ENCODE data around the gene CLMN.

CLMN gene

GRCh38 chr14:95345032-95345431 lies 25.3 kb upstream of the CLMN start:
- no peak for DNase-seq (ENCODE audit: low read depth in 2 of 2)

- no peak for DNase-seq (ENCODE audit: low read depth in 2 of 2)
These were observed 24.8 kb upstream of the CLMN start for GRCh38 chr14:95344536-95344935.

DNA sequence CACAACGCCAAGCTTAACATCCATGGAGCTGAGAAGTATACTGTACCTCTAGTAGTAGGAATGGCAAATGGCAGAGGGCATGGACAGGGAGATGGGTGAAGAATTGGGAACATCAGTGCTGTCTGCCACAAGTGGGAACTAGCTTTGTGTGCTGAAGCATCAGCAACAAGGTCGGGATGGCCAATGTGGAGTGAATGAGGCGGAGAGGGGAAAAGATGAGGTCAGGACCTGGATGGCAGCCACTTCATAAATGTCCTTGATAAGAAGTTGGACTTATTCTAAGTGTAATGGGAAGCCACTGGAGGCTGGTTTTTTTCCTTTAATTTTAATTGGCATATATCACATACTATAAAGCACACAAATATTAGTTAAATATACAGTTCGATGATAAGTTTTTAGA lies 21.9 kb upstream of the CLMN start:
- no peak for DNase-seq (ENCODE audit: low read depth in 2 of 2)

- no peak for DNase-seq (ENCODE audit: low read depth in 2 of 2)
These were observed 21.4 kb upstream of the CLMN start for GRCh38 chr14:95341115-95341514.

GRCh38 chr14:95340201-95340697 lies 20.5 kb upstream of the CLMN start:
- DNase-seq (ENCODE audit: low read depth in 2 of 2): no peak

GRCh38 chr14:95339301-95339865 lies 19.7 kb upstream of the CLMN start:
- no peak for DNase-seq (ENCODE audit: low read depth in 2 of 2)

DNA sequence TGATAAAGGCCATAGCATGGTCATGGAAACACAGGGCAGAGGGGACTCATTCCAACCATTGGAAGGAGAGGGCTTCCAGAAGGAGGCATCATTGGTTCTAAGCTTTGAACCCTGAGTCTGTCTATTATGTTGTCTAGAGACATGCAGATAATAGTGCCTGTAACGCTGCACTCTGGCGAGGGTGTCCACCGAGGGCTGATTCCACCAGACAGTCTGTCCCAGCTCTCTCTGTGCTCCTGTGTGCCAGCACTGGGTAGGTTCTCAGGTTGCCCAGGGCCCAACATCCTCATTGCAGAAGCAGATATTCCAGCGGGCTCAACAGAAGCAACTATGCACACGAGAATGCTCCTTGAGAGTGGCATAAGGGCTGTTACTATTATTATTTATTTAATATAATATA lies 18.7 kb upstream of the CLMN start:
- DNase-seq (ENCODE audit: low read depth in 2 of 2): no peak

GRCh38 chr14:95337041-95337595 lies 17.4 kb upstream of the CLMN start:
- DNase-seq (ENCODE audit: low read depth in 2 of 2): no peak

- no peak for DNase-seq (ENCODE audit: low read depth in 2 of 2)
These were observed 16.6 kb upstream of the CLMN start for GRCh38 chr14:95336192-95336760.

GRCh38 chr14:95335071-95335470 lies 15.4 kb upstream of the CLMN start:
- no peak for DNase-seq (ENCODE audit: low read depth in 2 of 2)

DNA sequence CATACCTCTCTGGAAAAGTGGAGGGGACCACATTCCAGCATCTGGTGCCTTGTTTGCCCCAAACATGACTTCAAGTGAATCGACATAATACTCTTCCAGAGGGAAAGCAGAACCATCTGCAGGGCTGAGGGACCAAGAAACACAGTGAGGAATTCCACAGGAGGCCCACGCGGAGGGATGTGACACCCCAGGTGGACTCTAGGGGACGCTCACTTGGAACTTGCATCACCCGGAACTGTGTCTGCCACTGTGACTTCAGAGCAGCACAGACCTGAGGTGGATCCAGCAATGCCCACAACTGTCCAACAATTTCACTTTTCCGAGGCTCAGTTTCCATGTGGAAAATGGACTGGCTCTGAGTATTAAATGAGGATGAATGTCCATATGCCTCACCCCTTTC lies 14.3 kb upstream of the CLMN start:
- no peak for DNase-seq (ENCODE audit: low read depth in 2 of 2)

- no peak for DNase-seq (ENCODE audit: low read depth in 2 of 2)
These were observed 12.9 kb upstream of the CLMN start for GRCh38 chr14:95332641-95333040.

- DNase-seq (ENCODE audit: low read depth in 2 of 2): no peak
These were observed 12.2 kb upstream of the CLMN start for GRCh38 chr14:95331708-95332408.

- DNase-seq (ENCODE audit: low read depth in 2 of 2): no peak
These were observed 11.1 kb upstream of the CLMN start for GRCh38 chr14:95330591-95331370.

DNA sequence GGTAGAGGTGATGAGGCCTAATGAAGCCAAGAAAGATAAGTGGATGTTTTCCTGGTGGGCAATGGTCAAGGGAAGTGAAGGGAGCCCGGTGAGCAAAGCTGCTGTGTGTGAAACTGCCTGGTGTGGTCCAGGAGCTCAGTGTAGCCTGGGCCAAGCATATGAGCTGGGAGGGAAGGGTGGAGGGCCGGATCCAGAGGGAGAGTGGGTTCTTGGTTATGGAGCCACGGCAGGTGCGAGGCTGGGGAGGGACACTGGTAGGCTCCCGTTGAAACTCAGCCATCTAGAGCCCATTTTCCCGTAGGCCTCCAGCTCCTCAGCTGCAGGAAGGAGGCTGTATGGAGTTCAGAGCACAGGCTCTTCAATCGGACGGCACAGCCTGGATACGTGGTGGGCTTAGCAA lies 10.2 kb upstream of the CLMN start:
- DNase-seq (ENCODE audit: low read depth in 2 of 2): no peak

DNA sequence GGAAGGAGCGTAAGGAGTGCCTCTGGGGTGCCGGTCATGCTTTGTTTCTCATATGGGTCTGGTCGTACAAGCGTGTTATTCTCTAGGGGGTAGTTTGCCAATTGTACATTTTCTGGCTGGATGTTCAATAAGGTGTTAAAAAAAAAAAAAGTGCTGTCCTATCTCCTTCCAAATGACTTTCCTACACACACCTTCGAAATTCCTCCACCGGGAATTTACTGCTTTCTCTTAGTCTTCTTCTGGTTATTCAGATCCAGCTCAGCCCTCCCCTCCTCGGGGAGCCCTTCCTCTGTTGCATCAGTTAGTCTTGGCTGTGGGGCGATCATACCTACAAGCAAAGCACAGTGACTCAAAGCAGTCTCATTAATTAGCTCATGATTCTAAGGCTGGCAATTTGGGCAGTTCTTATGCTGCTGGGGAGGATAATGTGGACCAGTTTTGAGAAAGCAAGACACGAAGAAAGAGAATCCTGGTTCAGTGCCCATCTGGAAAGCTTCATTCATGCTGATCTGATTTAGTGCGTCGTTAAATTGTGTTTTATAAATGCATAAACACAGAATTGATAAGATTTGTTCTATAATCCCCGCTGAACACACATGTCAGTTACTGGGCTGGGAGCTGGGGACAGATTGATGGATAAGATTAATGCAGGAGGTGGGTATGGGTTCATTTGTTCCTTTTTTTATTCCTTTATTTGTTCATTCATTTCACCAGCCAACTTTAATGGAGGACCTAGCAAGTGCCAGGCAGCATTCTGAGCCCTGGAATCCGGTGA lies 9.2 kb upstream of the CLMN start:
- DNase-seq (ENCODE audit: low read depth in 2 of 2): no peak

DNA sequence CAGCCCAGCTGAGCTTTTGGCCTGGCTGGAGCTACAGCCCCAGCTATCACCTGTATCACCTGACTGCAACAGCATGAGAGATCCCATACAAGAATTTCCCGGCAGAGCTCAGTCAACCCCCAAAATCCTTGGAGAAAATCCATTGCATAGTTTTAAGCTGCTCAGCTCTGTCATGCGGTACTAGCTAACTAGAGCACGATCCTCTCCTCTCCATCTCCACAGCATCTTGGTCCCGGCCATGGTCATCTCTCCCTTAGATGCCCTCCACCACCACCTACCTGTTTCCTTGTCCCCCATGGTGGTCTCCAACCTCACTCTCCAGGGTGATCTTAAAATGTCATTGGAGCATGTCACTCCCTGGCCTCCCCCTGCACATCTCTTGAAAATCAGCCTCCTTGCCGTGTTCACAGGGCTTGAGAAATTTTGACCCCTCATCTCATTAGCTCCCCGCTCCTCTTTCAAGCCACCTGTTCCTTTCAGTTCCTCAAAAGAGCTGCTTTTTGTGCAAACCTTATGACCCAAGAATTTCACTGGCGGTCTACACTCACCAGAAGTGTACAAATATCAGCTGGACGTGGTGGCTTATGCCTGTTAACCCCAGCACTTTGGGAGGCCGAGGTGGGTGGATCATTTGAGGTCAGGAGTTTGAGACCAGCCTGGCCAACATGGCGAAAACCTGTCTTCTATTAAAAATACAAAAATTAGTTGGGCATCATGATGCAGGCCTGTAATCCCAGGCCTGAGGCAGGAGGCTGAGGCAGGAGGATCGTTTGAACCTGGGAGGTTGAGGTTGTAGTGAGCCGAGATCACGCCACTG lies 8.1 kb upstream of the CLMN start:
- no peak for DNase-seq (ENCODE audit: low read depth in 2 of 2)

GRCh38 chr14:95326987-95327386 lies 7.3 kb upstream of the CLMN start:
- DNase-seq (ENCODE audit: low read depth in 2 of 2): no peak

DNA sequence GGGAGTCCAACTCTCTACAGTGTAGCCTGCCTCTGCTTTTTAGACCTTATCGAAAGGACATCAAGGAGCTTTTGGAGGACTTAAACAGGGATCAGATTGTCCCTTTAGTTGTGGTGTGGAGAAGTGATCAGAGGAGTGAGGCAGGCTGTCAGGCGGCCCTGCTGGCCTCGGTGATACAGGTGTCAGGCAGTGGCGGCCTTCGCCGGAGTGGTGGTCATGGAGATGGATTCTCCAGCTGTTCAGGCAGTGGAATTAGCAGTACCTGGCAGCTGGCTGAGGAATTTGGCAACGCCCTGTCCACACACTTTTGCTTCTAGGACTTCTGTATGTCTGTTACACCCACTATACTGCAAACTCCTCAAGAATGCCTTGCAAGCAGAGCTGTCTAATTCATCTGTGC lies 4.2 kb upstream of the CLMN start:
- DNase-seq (ENCODE audit: low read depth in 2 of 2): no peak

- DNase-seq (ENCODE audit: low read depth in 2 of 2): no peak
These were observed 3.7 kb upstream of the CLMN start for GRCh38 chr14:95323361-95323760.

DNA sequence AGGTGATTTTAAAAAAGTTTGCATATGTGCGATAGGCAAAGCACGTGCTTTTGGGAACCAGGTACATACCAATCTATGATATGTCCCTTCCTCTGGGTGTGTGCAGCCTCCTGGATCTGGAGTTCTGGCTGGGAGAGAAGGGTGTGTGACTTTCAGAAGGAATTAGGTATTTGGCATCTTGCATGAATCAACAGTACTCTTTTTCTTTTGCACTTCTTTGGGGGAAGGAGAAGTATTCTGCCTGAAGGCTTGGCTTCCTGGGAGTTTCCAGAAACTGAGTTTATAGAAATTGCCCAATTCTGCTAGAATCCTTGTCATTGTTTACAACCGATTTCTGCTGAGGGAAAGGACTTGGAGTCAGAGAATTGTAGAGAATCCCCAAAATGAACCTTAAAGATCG lies 2.9 kb upstream of the CLMN start:
- DNase-seq (ENCODE audit: low read depth in 2 of 2): no peak
